Osteoblast (primary cell): Measurements from ENCODE around the gene FERMT1. TPM values are rescaled to one million over a fixed set of nuclear protein-coding genes. Genes with fewer than 3 reads are reported as not detected.
A peak's percentile ranks its signal among the peaks of the same experiment; 100 is the strongest.

Source experiments
- DNase-seq: peaks from one replicate; pipeline ENCODE4 v3.0.0; 2011; ENCODE audit warnings: low spot score, mixed read lengths; ENCODE audit not compliant: insufficient read length; ENCODE audit errors: missing footprints
- H2AFZ ChIP-seq: 2 replicates; pipeline ENCODE4 v1.6.0; 2011; ENCODE audit warnings: mild to moderate bottlenecking, low read length
- H3K27ac ChIP-seq: 2 replicates; pipeline ENCODE4 v1.5.1; 2011; ENCODE audit warnings: mild to moderate bottlenecking, low read depth, low read length, moderate library complexity
- H3K27me3 ChIP-seq: 2 replicates; pipeline ENCODE4 v1.6.0; 2012; ENCODE audit warnings: mild to moderate bottlenecking, control low read depth, inconsistent platforms, low read length, moderate library complexity; ENCODE audit not compliant: insufficient read depth
- H3K36me3 ChIP-seq: 2 replicates; pipeline ENCODE4 v1.5.1; 2011; ENCODE audit warnings: mild to moderate bottlenecking, low read length, control low read depth, moderate library complexity; ENCODE audit not compliant: insufficient read depth
- H3K4me1 ChIP-seq: 2 replicates; pipeline ENCODE4 v1.5.1; 2011; ENCODE audit warnings: mild to moderate bottlenecking, low read length, control low read depth, moderate library complexity; ENCODE audit not compliant: insufficient read depth
- H3K4me2 ChIP-seq: 2 replicates; pipeline ENCODE4 v1.6.0; 2011; ENCODE audit warnings: mild to moderate bottlenecking, low read length; ENCODE audit not compliant: insufficient read depth
- H3K4me3 ChIP-seq: fragments of 200-600 bp; sonication (generic); 3 replicates; pipeline ENCODE4 v1.5.1; 2012; ENCODE audit warnings: mild to moderate bottlenecking, low read length, inconsistent platforms; ENCODE audit not compliant: insufficient read depth
- H3K79me2 ChIP-seq: 2 replicates; pipeline ENCODE4 v1.6.0; 2012; ENCODE audit warnings: mild to moderate bottlenecking, low read length, control low read depth, inconsistent platforms; ENCODE audit not compliant: insufficient read depth
- H3K9me3 ChIP-seq: 2 replicates; pipeline ENCODE4 v1.5.1; 2011; ENCODE audit warnings: low read depth, low read length, control low read depth
- H4K20me1 ChIP-seq: 2 replicates; pipeline ENCODE4 v1.6.0; 2012; ENCODE audit warnings: mild to moderate bottlenecking, low read length, control low read depth; ENCODE audit not compliant: insufficient read depth
- CTCF ChIP-seq: IDR thresholded peaks from 2 replicates; pipeline ENCODE4 v1.5.1; 2011; ENCODE audit warnings: mild to moderate bottlenecking, low read depth, low read length, moderate library complexity; ENCODE audit errors: extremely low read depth
- total RNA-seq: library from RNA; depleted of rRNA; stranded (reverse); fragments of >200 nt; gene quantifications from 2 replicates; pipeline ENCODE4 v1.2.3, GENCODE V29; 2012

FERMT1 gene
- total RNA-seq, 1 donor, result 2.5 TPM

GRCh38 chr20:6094063-6094462, 28.8 kb downstream of the FERMT1 start:
- Histone ChIP-seq H3K36me3 (no peaks in the 10 kb centered on the region), H3K4me2 (no peak overlapping the region), H3K4me3 (no peak overlapping the region), H2AFZ (no peak overlapping the region), H3K4me1 (no peaks in the 10 kb centered on the region), H3K9me3 (no peaks in the 10 kb centered on the region), H3K27me3 (no peaks in the 10 kb centered on the region), H3K27ac (no peak overlapping the region), H4K20me1 (no peaks in the 10 kb centered on the region), H3K79me2 (no peaks in the 10 kb centered on the region)
- TF ChIP-seq CTCF, result no peak
- DNase-seq, result no peak

GRCh38 chr20:6091661-6092060, 31.2 kb downstream of the FERMT1 start:
- TF ChIP-seq CTCF, result no peak
- Histone ChIP-seq H3K79me2 (no peaks in the 10 kb centered on the region), H3K4me2 (no peak overlapping the region), H3K27ac (no peak overlapping the region), H3K4me1 (no peaks in the 10 kb centered on the region), H3K4me3 (no peak overlapping the region), H3K27me3 (no peaks in the 10 kb centered on the region), H4K20me1 (no peaks in the 10 kb centered on the region), H3K36me3 (no peaks in the 10 kb centered on the region), H3K9me3 (no peaks in the 10 kb centered on the region), H2AFZ (no peak overlapping the region)
- DNase-seq, result no peak

GRCh38 chr20:6086868-6087267, 36.0 kb downstream of the FERMT1 start:
- no peak overlapping the region for H3K4me2 ChIP-seq
- peak overlapping the region; percentile 20 for H2AFZ ChIP-seq
- H3K4me3 ChIP-seq, result no peak overlapping the region
- no peaks in the 10 kb centered on the region for H3K4me1 ChIP-seq
- no peak overlapping the region for H3K27ac ChIP-seq
- no peaks in the 10 kb centered on the region for H3K79me2 ChIP-seq
- no peaks in the 10 kb centered on the region for H3K36me3 ChIP-seq
- no peaks in the 10 kb centered on the region for H3K9me3 ChIP-seq
- H3K27me3 ChIP-seq, result no peaks in the 10 kb centered on the region
- no peaks in the 10 kb centered on the region for H4K20me1 ChIP-seq
- TF ChIP-seq CTCF, result no peak
- DNase-seq, result peak; percentile 46

- no peak overlapping the region for H3K4me2 ChIP-seq
- no peak for DNase-seq
- H2AFZ ChIP-seq, result no peak overlapping the region
- H3K4me1 ChIP-seq, result peaks cover 11% of the 10 kb centered on the region
- no peaks in the 10 kb centered on the region for H3K79me2 ChIP-seq
- no peaks in the 10 kb centered on the region for H3K9me3 ChIP-seq
- no peaks in the 10 kb centered on the region for H4K20me1 ChIP-seq
- H3K27me3 ChIP-seq, result no peaks in the 10 kb centered on the region
- TF ChIP-seq CTCF, result no peak
- no peaks in the 10 kb centered on the region for H3K36me3 ChIP-seq
- H3K27ac ChIP-seq, result no peak overlapping the region
- H3K4me3 ChIP-seq, result no peak overlapping the region
These were observed 38.9 kb downstream of the FERMT1 start for GRCh38 chr20:6083926-6084325.
